ENCODE results near the gene SPOCK1.

SPOCK1 gene

DNA sequence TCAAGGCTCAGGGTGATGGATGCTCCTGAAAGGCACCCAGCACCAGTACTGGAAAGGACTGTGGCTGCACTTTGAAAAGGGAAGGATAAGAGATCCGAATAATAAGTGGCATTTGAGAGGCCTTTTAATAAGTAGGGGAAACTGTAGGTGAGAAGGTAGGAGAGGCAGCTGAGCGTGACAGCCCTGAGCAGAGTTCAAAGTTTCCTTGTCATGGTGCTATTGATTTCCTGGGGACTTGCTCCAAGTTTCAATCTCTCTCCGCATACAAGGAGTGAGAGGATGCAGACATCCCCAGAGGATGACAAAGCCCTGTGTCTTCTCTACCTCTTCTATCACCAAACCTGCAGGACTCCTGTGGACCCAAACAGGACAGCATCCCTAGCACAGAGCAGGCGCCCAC is 354.5 kb downstream of the SPOCK1 start:
- H3K36me3 ChIP-seq (ENCODE audit: insufficient read depth, low read length) = no peaks in the 10 kb centered on the region
- no peak overlapping the region for H3K27ac ChIP-seq (ENCODE audit: low read length)
- H3K27me3 ChIP-seq (ENCODE audit: insufficient read depth, low read length, poor library complexity) = peaks cover 37% of the 10 kb centered on the region
- DNase-seq (no peak), ATAC-seq (ENCODE audit: insufficient read depth, low read depth) (no peak)
- no peaks in the 10 kb centered on the region for H3K4me1 ChIP-seq (ENCODE audit: insufficient read depth, low read length)
- TF ChIP-seq, protein P1, sequence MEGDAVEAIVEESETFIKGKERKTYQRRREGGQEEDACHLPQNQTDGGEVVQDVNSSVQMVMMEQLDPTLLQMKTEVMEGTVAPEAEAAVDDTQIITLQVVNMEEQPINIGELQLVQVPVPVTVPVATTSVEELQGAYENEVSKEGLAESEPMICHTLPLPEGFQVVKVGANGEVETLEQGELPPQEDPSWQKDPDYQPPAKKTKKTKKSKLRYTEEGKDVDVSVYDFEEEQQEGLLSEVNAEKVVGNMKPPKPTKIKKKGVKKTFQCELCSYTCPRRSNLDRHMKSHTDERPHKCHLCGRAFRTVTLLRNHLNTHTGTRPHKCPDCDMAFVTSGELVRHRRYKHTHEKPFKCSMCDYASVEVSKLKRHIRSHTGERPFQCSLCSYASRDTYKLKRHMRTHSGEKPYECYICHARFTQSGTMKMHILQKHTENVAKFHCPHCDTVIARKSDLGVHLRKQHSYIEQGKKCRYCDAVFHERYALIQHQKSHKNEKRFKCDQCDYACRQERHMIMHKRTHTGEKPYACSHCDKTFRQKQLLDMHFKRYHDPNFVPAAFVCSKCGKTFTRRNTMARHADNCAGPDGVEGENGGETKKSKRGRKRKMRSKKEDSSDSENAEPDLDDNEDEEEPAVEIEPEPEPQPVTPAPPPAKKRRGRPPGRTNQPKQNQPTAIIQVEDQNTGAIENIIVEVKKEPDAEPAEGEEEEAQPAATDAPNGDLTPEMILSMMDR (IDR thresholded peaks at IDR 0.05; ENCODE audit: borderline replicate concordance, extremely low read depth, low read length, poor library complexity, severe bottlenecking) = no peak
- no peak for TF ChIP-seq EZH2 (IDR thresholded peaks at IDR 0.05; ENCODE audit: borderline replicate concordance, low read depth, low read length, severe bottlenecking)
- H3K9me3 ChIP-seq (ENCODE audit: insufficient read depth, low read length, severe bottlenecking) = no peaks in the 10 kb centered on the region
- no peak overlapping the region for H3K9ac ChIP-seq (ENCODE audit: low read depth, low read length)
- no peaks in the 10 kb centered on the region for H4K20me1 ChIP-seq (ENCODE audit: insufficient read depth, low read length)
- no peaks in the 10 kb centered on the region for H3K79me2 ChIP-seq (ENCODE audit: insufficient read depth, low read length)
- H2AFZ ChIP-seq (ENCODE audit: low read depth, low read length) = no peak overlapping the region
- H3K4me3 ChIP-seq (ENCODE audit: low read depth in 1 of 2, low read length in 2 of 2) = no peak overlapping the region
- no peak overlapping the region for H3K4me2 ChIP-seq (ENCODE audit: insufficient read depth, low read length)

DNA sequence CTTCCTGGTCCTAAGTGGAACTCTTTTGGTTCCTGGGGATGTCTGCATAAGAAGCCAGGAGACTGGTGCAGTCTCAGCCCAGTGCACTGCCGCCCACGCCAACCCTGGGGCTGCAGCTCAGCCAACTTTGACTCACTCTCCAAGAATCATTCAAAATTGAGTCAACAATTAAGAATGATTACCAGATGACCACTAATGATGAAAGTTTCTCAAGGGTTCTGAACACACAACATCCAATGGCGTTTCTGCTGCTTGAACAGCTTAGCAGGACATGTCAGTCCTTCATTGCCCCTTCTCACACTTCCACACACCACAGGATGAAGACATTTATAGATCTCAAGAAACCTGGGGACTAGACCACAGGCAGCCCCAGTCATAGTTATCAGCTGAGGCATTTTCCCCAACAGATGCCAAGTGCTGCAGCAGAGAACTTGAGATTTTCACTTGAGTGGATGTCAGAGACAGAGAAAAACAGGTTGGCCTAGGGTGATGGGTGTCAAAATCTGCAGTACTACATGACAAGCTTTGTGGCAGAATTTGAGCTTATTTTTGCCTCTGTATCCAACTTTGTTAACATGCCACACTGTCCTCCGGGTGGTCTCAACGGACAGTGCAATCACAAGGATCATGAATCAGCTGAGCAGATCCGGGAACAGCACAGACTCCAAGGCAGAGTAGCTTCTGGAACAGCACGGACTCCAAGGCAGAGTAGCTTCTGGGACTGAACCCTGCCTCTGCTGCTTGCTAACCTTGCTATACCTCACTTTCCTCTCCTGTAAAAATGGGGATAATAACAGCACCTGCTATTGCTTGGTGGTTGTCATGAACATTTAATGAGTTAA is 356.1 kb downstream of the SPOCK1 start:
- no peaks in the 10 kb centered on the region for H3K4me1 ChIP-seq (ENCODE audit: insufficient read depth, low read length)
- no peak for TF ChIP-seq EZH2 (IDR thresholded peaks at IDR 0.05; ENCODE audit: borderline replicate concordance, low read depth, low read length, severe bottlenecking)
- TF ChIP-seq, protein P1 (IDR thresholded peaks at IDR 0.05; ENCODE audit: borderline replicate concordance, extremely low read depth, low read length, poor library complexity, severe bottlenecking) = no peak
- H3K9me3 ChIP-seq (ENCODE audit: insufficient read depth, low read length, severe bottlenecking) = no peaks in the 10 kb centered on the region
- no peak overlapping the region for H2AFZ ChIP-seq (ENCODE audit: low read depth, low read length)
- H3K4me3 ChIP-seq (ENCODE audit: low read depth in 1 of 2, low read length in 2 of 2) = no peak overlapping the region
- H3K9ac ChIP-seq (ENCODE audit: low read depth, low read length) = no peak overlapping the region
- no peak overlapping the region for H3K4me2 ChIP-seq (ENCODE audit: insufficient read depth, low read length)
- ATAC-seq (ENCODE audit: insufficient read depth, low read depth) = no peak
- no peak for DNase-seq
- H3K79me2 ChIP-seq (ENCODE audit: insufficient read depth, low read length) = no peaks in the 10 kb centered on the region
- no peaks in the 10 kb centered on the region for H3K36me3 ChIP-seq (ENCODE audit: insufficient read depth, low read length)
- no peaks in the 10 kb centered on the region for H4K20me1 ChIP-seq (ENCODE audit: insufficient read depth, low read length)
- H3K27me3 ChIP-seq (ENCODE audit: insufficient read depth, low read length, poor library complexity) = peaks cover 45% of the 10 kb centered on the region
- H3K27ac ChIP-seq (ENCODE audit: low read length) = no peak overlapping the region

DNA sequence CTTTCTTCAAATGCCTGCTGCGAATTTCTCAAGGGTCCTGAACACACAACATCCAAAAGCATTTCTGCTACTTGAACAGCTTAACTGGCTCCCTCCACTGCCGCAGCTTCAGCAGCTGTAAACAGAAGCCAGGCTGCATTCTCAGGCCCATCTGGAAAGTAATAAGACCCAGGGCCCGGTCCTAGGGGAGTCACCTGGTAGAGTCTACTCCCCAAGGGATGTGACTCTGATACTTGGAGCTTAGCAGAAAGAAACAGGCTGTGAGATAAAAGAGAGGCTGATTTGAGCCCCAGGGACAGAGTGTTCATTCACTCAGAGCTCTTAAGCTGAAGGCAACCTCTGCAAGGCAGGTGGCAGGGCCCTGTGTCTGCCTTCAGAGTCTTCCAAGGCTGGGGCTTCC is 356.8 kb downstream of the SPOCK1 start:
- Histone ChIP-seq H2AFZ (ENCODE audit: low read depth, low read length) (no peak overlapping the region), H3K9me3 (ENCODE audit: insufficient read depth, low read length, severe bottlenecking) (no peaks in the 10 kb centered on the region), H4K20me1 (ENCODE audit: insufficient read depth, low read length) (no peaks in the 10 kb centered on the region), H3K4me3 (ENCODE audit: low read depth in 1 of 2, low read length in 2 of 2) (no peak overlapping the region), H3K79me2 (ENCODE audit: insufficient read depth, low read length) (no peaks in the 10 kb centered on the region), H3K27ac (ENCODE audit: low read length) (no peak overlapping the region), H3K36me3 (ENCODE audit: insufficient read depth, low read length) (no peaks in the 10 kb centered on the region), H3K4me2 (ENCODE audit: insufficient read depth, low read length) (no peak overlapping the region), H3K4me1 (ENCODE audit: insufficient read depth, low read length) (no peaks in the 10 kb centered on the region), H3K9ac (ENCODE audit: low read depth, low read length) (no peak overlapping the region), H3K27me3 (ENCODE audit: insufficient read depth, low read length, poor library complexity) (peaks cover 41% of the 10 kb centered on the region)
- no peak for DNase-seq
- TF ChIP-seq, protein P1 (IDR thresholded peaks at IDR 0.05; ENCODE audit: borderline replicate concordance, extremely low read depth, low read length, poor library complexity, severe bottlenecking) = no peak
- no peak for TF ChIP-seq EZH2 (IDR thresholded peaks at IDR 0.05; ENCODE audit: borderline replicate concordance, low read depth, low read length, severe bottlenecking)
- ATAC-seq (ENCODE audit: insufficient read depth, low read depth) = no peak
